Measurements from ENCODE around the gene RALGDS. TPM values are rescaled to one million over a fixed set of nuclear protein-coding genes. Genes with fewer than 3 reads are reported as not detected.

RALGDS gene
- total RNA-seq, 1 donor from 2014 or later: 78.8 TPM

DNA sequence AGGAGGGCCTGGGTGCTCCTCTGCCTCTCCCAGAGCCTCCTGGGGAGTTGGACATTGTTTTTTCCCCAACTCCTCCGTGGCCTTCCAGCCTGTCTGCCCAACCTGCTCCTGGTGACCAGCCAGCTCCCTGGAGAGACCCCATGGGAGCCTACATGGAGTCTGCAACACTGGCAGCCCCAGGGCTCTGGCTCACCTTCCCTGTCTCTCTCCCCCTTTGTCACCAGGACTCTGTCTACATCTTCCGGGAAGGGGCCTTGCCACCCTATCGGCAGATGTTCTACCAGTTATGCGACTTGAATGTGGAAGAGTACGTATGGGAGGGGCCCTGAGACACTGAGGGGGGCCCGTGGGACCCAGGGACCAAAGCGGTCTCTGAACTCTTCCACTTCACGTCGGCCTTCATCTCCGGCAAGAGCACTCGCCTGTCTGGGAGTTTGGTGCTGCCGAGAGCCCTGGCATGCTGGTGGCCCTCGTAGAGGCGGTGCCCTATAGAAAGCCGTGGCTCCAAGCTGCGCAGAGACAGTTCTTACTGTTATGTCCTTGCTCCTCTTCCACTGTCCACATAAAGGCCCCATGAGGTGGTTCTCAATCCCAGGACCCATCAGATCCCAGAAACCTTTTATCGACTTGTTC lies 65.1 kb downstream of the RALGDS start:
- peaks cover 49% of the 10 kb centered on the region for H3K36me3 Mint-ChIP-seq (ENCODE audit: low read depth)
- no peaks in the 10 kb centered on the region for H3K27me3 Mint-ChIP-seq (ENCODE audit: low read depth)
- no peaks in the 10 kb centered on the region for H3K9me3 Mint-ChIP-seq
- DNase-seq (ENCODE audit: low spot score): no peak
- H3K4me3 Mint-ChIP-seq (ENCODE audit: low read depth): no peak overlapping the region
- peaks cover 33% of the 10 kb centered on the region for H3K4me1 Mint-ChIP-seq (ENCODE audit: low read depth)
- no peak overlapping the region for H3K27ac Mint-ChIP-seq
- intact Hi-C loops (cut with micrococcal nuclease): no loop called here

GRCh38 chr9:133054966-133055365 lies 66.1 kb downstream of the RALGDS start:
- H3K27ac Mint-ChIP-seq: no peak overlapping the region
- peaks cover 30% of the 10 kb centered on the region for H3K4me1 Mint-ChIP-seq (ENCODE audit: low read depth)
- H3K4me3 Mint-ChIP-seq (ENCODE audit: low read depth): no peak overlapping the region
- no peaks in the 10 kb centered on the region for H3K9me3 Mint-ChIP-seq
- intact Hi-C loops (cut with micrococcal nuclease): no loop called here
- DNase-seq (ENCODE audit: low spot score): no peak
- peaks cover 53% of the 10 kb centered on the region for H3K36me3 Mint-ChIP-seq (ENCODE audit: low read depth)
- no peaks in the 10 kb centered on the region for H3K27me3 Mint-ChIP-seq (ENCODE audit: low read depth)

GRCh38 chr9:133054194-133054890 lies 66.7 kb downstream of the RALGDS start:
- DNase-seq (ENCODE audit: low spot score): no peak
- Mint-ChIP-seq H3K9me3 (no peaks in the 10 kb centered on the region), H3K4me3 (ENCODE audit: low read depth) (no peak overlapping the region), H3K27me3 (ENCODE audit: low read depth) (no peaks in the 10 kb centered on the region), H3K27ac (no peak overlapping the region), H3K36me3 (ENCODE audit: low read depth) (peaks cover 59% of the 10 kb centered on the region), H3K4me1 (ENCODE audit: low read depth) (peaks cover 24% of the 10 kb centered on the region)
- intact Hi-C loops (cut with micrococcal nuclease): no loop called here

GRCh38 chr9:133051966-133052539 lies 69.0 kb downstream of the RALGDS start:
- no peaks in the 10 kb centered on the region for H3K9me3 Mint-ChIP-seq
- H3K27ac Mint-ChIP-seq: no peak overlapping the region
- no peak for DNase-seq (ENCODE audit: low spot score)
- peaks cover 51% of the 10 kb centered on the region for H3K36me3 Mint-ChIP-seq (ENCODE audit: low read depth)
- peaks cover 7% of the 10 kb centered on the region for H3K4me1 Mint-ChIP-seq (ENCODE audit: low read depth)
- no peak overlapping the region for H3K4me3 Mint-ChIP-seq (ENCODE audit: low read depth)
- no peaks in the 10 kb centered on the region for H3K27me3 Mint-ChIP-seq (ENCODE audit: low read depth)
- intact Hi-C loops (cut with micrococcal nuclease): no loop called here

- H3K27me3 Mint-ChIP-seq (ENCODE audit: low read depth): no peaks in the 10 kb centered on the region
- intact Hi-C loops (cut with micrococcal nuclease): no loop called here
- no peak overlapping the region for H3K27ac Mint-ChIP-seq
- no peak for DNase-seq (ENCODE audit: low spot score)
- no peak overlapping the region for H3K4me3 Mint-ChIP-seq (ENCODE audit: low read depth)
- H3K9me3 Mint-ChIP-seq: no peaks in the 10 kb centered on the region
- H3K36me3 Mint-ChIP-seq (ENCODE audit: low read depth): peaks cover 55% of the 10 kb centered on the region
- peaks cover 4% of the 10 kb centered on the region for H3K4me1 Mint-ChIP-seq (ENCODE audit: low read depth)
These were observed 69.6 kb downstream of the RALGDS start for GRCh38 chr9:133051281-133051900.

DNA sequence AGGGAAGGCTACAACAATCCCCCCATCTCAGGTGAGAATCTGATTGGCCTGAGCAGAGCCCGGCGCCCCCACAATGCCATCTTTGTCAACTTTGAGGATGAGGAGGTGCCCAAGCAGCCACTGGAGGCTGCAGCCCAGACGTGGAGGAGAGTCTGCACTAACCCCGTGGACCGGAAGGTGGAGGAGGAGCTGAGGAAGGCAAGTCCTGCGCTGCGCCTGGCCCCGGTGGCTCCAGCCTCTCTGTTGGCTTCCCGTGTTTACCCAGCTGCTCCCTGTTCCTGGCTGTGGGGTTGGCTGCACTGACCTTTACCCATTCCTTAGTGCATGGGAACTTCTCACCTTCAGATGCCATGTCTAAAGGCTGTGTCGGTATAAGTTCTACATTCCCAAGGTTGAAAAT lies 70.3 kb downstream of the RALGDS start:
- Mint-ChIP-seq H3K4me3 (ENCODE audit: low read depth) (no peak overlapping the region), H3K27me3 (ENCODE audit: low read depth) (no peaks in the 10 kb centered on the region), H3K9me3 (no peaks in the 10 kb centered on the region), H3K27ac (no peak overlapping the region), H3K4me1 (ENCODE audit: low read depth) (no peaks in the 10 kb centered on the region), H3K36me3 (ENCODE audit: low read depth) (peaks cover 55% of the 10 kb centered on the region)
- DNase-seq (ENCODE audit: low spot score): no peak
- intact Hi-C loops (cut with micrococcal nuclease): no loop called here

- H3K27ac Mint-ChIP-seq: no peak overlapping the region
- no peaks in the 10 kb centered on the region for H3K9me3 Mint-ChIP-seq
- H3K4me3 Mint-ChIP-seq (ENCODE audit: low read depth): no peak overlapping the region
- intact Hi-C loops (cut with micrococcal nuclease): no loop called here
- no peak for DNase-seq (ENCODE audit: low spot score)
- H3K4me1 Mint-ChIP-seq (ENCODE audit: low read depth): no peaks in the 10 kb centered on the region
- H3K27me3 Mint-ChIP-seq (ENCODE audit: low read depth): no peaks in the 10 kb centered on the region
- H3K36me3 Mint-ChIP-seq (ENCODE audit: low read depth): peaks cover 53% of the 10 kb centered on the region
These were observed 70.9 kb downstream of the RALGDS start for GRCh38 chr9:133050142-133050541.

DNA sequence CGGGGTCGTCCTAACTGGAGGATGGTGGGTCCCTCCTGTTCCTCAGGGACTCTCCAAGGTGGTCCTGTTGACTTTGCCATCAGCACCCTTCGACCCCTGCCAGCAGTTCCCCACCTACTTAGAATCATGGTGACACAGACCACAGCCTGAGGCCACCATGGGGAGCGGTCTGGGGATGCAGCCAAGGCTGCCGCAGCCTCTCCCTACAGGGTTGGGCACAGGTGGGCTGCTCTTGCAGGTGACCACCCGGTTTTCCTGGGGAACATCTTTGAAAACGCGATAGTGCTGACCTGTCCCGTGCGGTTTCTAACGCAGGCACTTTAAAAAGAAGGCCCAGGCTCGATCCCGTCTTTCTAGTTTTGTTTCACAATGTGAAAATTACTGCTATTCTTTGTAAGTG lies 72.0 kb downstream of the RALGDS start:
- Mint-ChIP-seq H3K4me3 (ENCODE audit: low read depth) (no peak overlapping the region), H3K27me3 (ENCODE audit: low read depth) (no peaks in the 10 kb centered on the region), H3K4me1 (ENCODE audit: low read depth) (peaks cover 6% of the 10 kb centered on the region), H3K9me3 (no peaks in the 10 kb centered on the region), H3K36me3 (ENCODE audit: low read depth) (peaks cover 59% of the 10 kb centered on the region), H3K27ac (no peak overlapping the region)
- DNase-seq (ENCODE audit: low spot score): no peak
- intact Hi-C loops (cut with micrococcal nuclease): loop anchor here (5.0 kb wide), 1 partner anchor 98 kb away; no protein-coding TSS in a partner anchor

DNA sequence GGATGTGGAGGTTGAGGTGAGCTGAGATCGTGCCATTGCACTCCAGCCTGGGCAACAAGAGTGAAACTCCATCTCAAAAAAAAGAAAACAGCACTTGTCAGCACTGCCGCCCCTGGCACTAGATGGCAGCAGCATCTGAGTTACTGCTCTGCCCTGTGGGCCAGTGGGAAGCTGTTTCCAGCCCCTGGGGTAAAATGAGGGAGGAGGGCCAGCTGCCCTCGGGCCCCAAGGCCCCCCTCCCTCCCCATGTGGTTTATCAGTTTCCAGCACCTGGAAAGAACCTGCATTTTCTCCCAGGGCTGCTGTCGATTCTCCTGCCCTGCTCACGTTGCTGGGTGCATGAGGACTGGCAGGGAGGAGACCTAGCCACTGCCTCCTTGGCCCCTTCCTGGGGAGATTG lies 72.4 kb downstream of the RALGDS start:
- H3K36me3 Mint-ChIP-seq (ENCODE audit: low read depth): peaks cover 59% of the 10 kb centered on the region
- H3K27ac Mint-ChIP-seq: no peak overlapping the region
- intact Hi-C loops (cut with micrococcal nuclease): loop anchor here (5.0 kb wide), 1 partner anchor 99 kb away; no protein-coding TSS in a partner anchor
- no peaks in the 10 kb centered on the region for H3K9me3 Mint-ChIP-seq
- no peak for DNase-seq (ENCODE audit: low spot score)
- no peaks in the 10 kb centered on the region for H3K27me3 Mint-ChIP-seq (ENCODE audit: low read depth)
- no peak overlapping the region for H3K4me3 Mint-ChIP-seq (ENCODE audit: low read depth)
- H3K4me1 Mint-ChIP-seq (ENCODE audit: low read depth): peaks cover 6% of the 10 kb centered on the region

Other genes starting within 250 kb of the RALGDS start
- not detected in 2 replicates for gene AK8, start 243.0 kb downstream of the RALGDS start, total RNA-seq
- 1.1 and 1.3 TPM in 2 replicates for gene SPACA9, start 242.3 kb downstream of the RALGDS start, total RNA-seq
- 29.1 and 29.8 TPM in 2 replicates for gene TSC1, start 176.6 kb downstream of the RALGDS start, total RNA-seq
- not detected in 2 replicates for gene GFI1B, start 142.5 kb downstream of the RALGDS start, total RNA-seq
- 81.6 and 89.7 TPM in 2 replicates for gene GTF3C5, start 90.2 kb downstream of the RALGDS start, total RNA-seq
- gene CEL, start 59.3 kb downstream of the RALGDS start, total RNA-seq: 2.0 and 2.1 TPM in 2 replicates
- 6.8 and 7.4 TPM in 2 replicates for gene GBGT1, start 42.7 kb upstream of the RALGDS start, total RNA-seq
- not detected in 2 replicates for gene OBP2B, start 88.0 kb upstream of the RALGDS start, total RNA-seq
- 0.14 and 0.30 TPM in 2 replicates for gene ABO, start 154.0 kb upstream of the RALGDS start, total RNA-seq
- gene SURF6, start 214.9 kb upstream of the RALGDS start, total RNA-seq: 23.0 and 24.4 TPM in 2 replicates
- gene MED22, start 226.9 kb upstream of the RALGDS start, total RNA-seq: 35.2 and 36.4 TPM in 2 replicates
- 2,586 and 2,588 TPM in 2 replicates for gene RPL7A, start 227.0 kb upstream of the RALGDS start, total RNA-seq
- 32.4 and 33.0 TPM in 2 replicates for gene SURF1, start 235.2 kb upstream of the RALGDS start, total RNA-seq
- 16.9 and 22.1 TPM in 2 replicates for gene SURF2, start 235.3 kb upstream of the RALGDS start, total RNA-seq